Measurements from ENCODE around the gene SLC43A1.

The SLC43A1 gene

GRCh38 chr11:57508341-57509170, 6.9 kb downstream of the SLC43A1 start:
- TF ChIP-seq EZH2phosphoT487 (IDR thresholded peaks at IDR 0.05; ENCODE audit: borderline replicate concordance, low read length) = no peak
- no peak for TF ChIP-seq CTCF (IDR thresholded peaks at IDR 0.05; ENCODE audit: low read depth, low read length, poor library complexity, severe bottlenecking)
- Histone ChIP-seq H3K4me2 (ENCODE audit: low read length) (no peak overlapping the region), H3K27me3 (ENCODE audit: control insufficient read depth, low read length) (no peaks in the 10 kb centered on the region), H3F3A (ENCODE audit: control insufficient read depth, insufficient read depth) (peaks cover 6% of the 10 kb centered on the region; the same call in 1 of the 2 replicates), H3K9me3 (ENCODE audit: control insufficient read depth, insufficient read depth, low read length) (no peaks in the 10 kb centered on the region), H3K79me2 (ENCODE audit: control insufficient read depth, low read length) (peaks cover 21% of the 10 kb centered on the region), H3K36me3 (ENCODE audit: control insufficient read depth, low read length) (peaks cover 24% of the 10 kb centered on the region), H3K4me1 (ENCODE audit: control insufficient read depth, low read length) (peaks cover 29% of the 10 kb centered on the region), H3K27ac (ENCODE audit: low read depth, low read length) (no peak overlapping the region), H4K20me1 (ENCODE audit: control insufficient read depth, insufficient read depth, low read depth, low read length) (no peaks in the 10 kb centered on the region), H3K4me3 (ENCODE audit: low read length) (no peak overlapping the region), H3K9me2 (replicated peaks; ENCODE audit: control insufficient read depth, low read length) (no peaks in the 10 kb centered on the region)

DNA sequence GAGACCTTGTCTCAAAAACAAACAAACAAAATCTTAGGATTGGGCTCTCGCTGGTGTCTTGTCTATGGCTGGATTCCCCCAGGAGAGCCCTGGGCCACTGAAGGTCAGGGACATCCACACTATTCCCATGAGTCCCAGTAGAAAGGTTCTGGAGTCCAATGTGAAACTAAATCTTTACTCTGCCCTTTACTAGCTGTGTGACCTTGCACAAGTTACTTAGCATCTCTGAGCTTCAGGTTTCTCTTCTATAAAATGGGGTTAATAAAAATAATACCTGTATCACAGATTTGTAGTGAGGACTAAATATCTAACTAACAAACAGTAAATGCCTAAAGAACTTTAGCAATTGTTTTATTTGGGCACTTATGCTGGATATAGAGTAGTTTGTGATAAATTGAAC, 9.0 kb downstream of the SLC43A1 start:
- H3K79me2 ChIP-seq (ENCODE audit: control insufficient read depth, low read length) = peaks cover 10% of the 10 kb centered on the region
- peaks cover 9% of the 10 kb centered on the region for H3K4me1 ChIP-seq (ENCODE audit: control insufficient read depth, low read length)
- peaks cover 26% of the 10 kb centered on the region; the same call in 1 of the 2 replicates for H3K36me3 ChIP-seq (ENCODE audit: control insufficient read depth, low read length)
- TF ChIP-seq EZH2phosphoT487 (IDR thresholded peaks at IDR 0.05; ENCODE audit: borderline replicate concordance, low read length) = no peak
- no peak for TF ChIP-seq CTCF (IDR thresholded peaks at IDR 0.05; ENCODE audit: low read depth, low read length, poor library complexity, severe bottlenecking)
- H3K4me3 ChIP-seq (ENCODE audit: low read length) = no peak overlapping the region
- H3K27me3 ChIP-seq (ENCODE audit: control insufficient read depth, low read length) = no peaks in the 10 kb centered on the region
- H3K9me3 ChIP-seq (ENCODE audit: control insufficient read depth, insufficient read depth, low read length) = no peaks in the 10 kb centered on the region
- no peaks in the 10 kb centered on the region for H4K20me1 ChIP-seq (ENCODE audit: control insufficient read depth, insufficient read depth, low read depth, low read length)
- H3K4me2 ChIP-seq (ENCODE audit: low read length) = no peak overlapping the region
- H3K9me2 ChIP-seq (replicated peaks; ENCODE audit: control insufficient read depth, low read length) = no peaks in the 10 kb centered on the region
- H3F3A ChIP-seq (ENCODE audit: control insufficient read depth, insufficient read depth) = no peaks in the 10 kb centered on the region
- no peak overlapping the region for H3K27ac ChIP-seq (ENCODE audit: low read depth, low read length)

GRCh38 chr11:57504511-57504910, 11.0 kb downstream of the SLC43A1 start:
- Histone ChIP-seq H3K4me1 (ENCODE audit: control insufficient read depth, low read length) (no peaks in the 10 kb centered on the region; the same call in 1 of the 2 replicates), H3K9me3 (ENCODE audit: control insufficient read depth, insufficient read depth, low read length) (no peaks in the 10 kb centered on the region), H3F3A (ENCODE audit: control insufficient read depth, insufficient read depth) (no peaks in the 10 kb centered on the region), H3K4me2 (ENCODE audit: low read length) (no peak overlapping the region), H3K79me2 (ENCODE audit: control insufficient read depth, low read length) (peaks cover 5% of the 10 kb centered on the region), H4K20me1 (ENCODE audit: control insufficient read depth, insufficient read depth, low read depth, low read length) (no peaks in the 10 kb centered on the region), H3K4me3 (ENCODE audit: low read length) (no peak overlapping the region), H3K9me2 (replicated peaks; ENCODE audit: control insufficient read depth, low read length) (no peaks in the 10 kb centered on the region), H3K27me3 (ENCODE audit: control insufficient read depth, low read length) (no peaks in the 10 kb centered on the region), H3K27ac (ENCODE audit: low read depth, low read length) (no peak overlapping the region), H3K36me3 (ENCODE audit: control insufficient read depth, low read length) (peaks cover 41% of the 10 kb centered on the region; the same call in 1 of the 2 replicates)
- TF ChIP-seq EZH2phosphoT487 (IDR thresholded peaks at IDR 0.05; ENCODE audit: borderline replicate concordance, low read length) (no peak), CTCF (IDR thresholded peaks at IDR 0.05; ENCODE audit: low read depth, low read length, poor library complexity, severe bottlenecking) (no peak)
